Measurements from ENCODE around the gene GRID2.
"Not testable (repeated sequence)": the region's sequence is repeated elsewhere in the genome, so short reads cannot be mapped to it uniquely, and the experiment has no call there.

The GRID2 gene

DNA sequence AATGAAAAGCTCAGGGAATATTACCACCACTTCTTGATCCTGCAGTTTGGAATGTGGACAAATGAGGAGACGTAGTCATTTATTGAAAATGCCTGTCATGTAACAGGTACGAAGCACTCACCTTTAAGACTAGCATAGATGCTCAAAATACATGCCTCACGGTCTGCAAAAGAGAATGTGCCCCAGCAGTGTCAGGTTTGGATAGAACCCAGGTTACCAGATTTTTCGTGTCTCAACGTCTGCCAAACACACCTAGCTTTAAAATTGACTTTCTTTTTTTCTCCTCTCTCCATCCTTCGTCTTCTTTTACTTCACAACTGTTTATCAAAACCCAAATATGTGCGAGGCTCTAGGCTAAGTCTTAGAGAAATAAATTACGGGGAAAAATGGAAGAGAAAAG, 918.0 kb downstream of the GRID2 start:
- no peak for DNase-seq

DNA sequence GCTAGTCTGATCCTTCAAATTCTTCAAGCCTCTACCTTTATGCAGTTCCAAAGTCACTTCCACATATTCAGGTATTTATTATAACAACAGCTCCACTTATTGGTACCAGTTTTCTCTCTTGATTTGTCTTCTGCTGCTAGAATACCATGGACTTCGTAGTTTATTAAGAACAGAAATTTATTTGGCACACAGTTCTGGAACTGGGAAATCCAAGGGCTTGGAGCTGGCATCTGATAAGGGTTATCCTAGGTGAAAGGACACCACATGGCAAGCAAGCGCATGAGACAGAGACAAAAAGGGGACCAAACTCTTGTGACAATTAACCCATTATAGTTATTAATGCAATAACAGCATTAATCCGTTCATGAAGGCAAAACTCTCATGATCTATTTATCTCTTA, 924.3 kb downstream of the GRID2 start:
- DNase-seq: no peak

- DNase-seq: no peak
These were observed 929.1 kb downstream of the GRID2 start for GRCh38 chr4:93232883-93233282.

GRCh38 chr4:93237521-93237920, 933.8 kb downstream of the GRID2 start:
- DNase-seq: no peak

DNA sequence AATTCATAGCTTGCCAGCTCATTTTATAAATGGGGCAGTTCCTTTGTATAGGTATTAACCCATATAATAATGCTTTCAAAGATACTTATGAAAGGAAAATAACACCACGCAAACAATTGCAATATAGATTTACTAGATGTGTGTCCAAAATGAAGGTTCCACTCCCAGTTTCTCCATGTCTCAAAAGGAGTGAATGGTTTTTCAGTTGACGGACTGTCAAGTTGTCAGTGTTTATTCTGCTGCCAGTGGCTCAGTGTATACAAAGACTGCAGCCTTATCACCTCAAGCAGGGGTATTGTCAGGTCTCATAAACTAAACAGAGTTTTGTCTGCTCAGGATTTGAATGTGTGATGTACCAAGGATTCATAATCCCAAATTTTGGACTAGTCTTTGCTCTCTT, 939.5 kb downstream of the GRID2 start:
- no peak for DNase-seq

GRCh38 chr4:93261207-93261606, 957.4 kb downstream of the GRID2 start:
- DNase-seq: no peak

- DNase-seq: no peak
These were observed 959.4 kb downstream of the GRID2 start for GRCh38 chr4:93263166-93263565.

- no peak for DNase-seq
These were observed 964.0 kb downstream of the GRID2 start for GRCh38 chr4:93267747-93268146.

DNA sequence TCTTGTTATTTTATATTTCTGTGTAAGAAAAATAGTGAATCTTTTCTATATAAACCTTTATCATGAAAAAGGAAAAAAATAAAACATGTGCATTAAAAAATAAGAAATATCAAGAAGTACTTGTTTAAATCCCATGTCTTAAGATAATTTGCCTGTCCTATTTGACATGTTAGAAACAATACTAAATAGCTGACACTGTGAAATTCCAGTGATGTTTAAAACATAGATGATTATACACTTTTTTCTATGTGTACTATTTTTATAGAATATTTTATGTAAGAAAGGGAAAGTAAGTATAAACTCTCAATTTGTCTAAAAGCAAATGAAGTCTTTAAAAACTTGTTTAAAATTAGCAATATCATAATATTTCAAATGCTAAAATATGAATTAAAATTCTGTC, 981.6 kb downstream of the GRID2 start:
- DNase-seq: no peak

DNA sequence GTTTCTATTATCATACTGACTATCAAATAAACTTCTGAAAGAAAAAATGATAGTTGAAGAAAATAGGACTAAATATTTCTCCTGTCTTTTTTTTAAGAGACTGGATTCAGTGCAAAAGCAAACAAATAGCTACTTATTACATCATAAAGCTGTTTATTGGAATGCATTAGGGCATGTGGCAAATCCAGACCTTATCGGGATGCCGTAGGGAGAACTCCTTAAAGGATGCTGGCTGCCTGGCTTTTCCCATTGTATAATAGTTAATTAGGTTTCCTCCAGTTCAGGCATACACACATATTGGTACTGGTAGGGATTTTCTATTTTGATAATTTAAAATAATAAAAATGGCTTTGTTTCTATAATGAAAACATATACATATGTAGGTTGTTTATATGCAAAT, 985.5 kb downstream of the GRID2 start:
- DNase-seq: no peak

GRCh38 chr4:93289831-93290230, 986.1 kb downstream of the GRID2 start:
- no peak for DNase-seq

- DNase-seq: no peak
These were observed 995.4 kb downstream of the GRID2 start for GRCh38 chr4:93299118-93299517.

DNA sequence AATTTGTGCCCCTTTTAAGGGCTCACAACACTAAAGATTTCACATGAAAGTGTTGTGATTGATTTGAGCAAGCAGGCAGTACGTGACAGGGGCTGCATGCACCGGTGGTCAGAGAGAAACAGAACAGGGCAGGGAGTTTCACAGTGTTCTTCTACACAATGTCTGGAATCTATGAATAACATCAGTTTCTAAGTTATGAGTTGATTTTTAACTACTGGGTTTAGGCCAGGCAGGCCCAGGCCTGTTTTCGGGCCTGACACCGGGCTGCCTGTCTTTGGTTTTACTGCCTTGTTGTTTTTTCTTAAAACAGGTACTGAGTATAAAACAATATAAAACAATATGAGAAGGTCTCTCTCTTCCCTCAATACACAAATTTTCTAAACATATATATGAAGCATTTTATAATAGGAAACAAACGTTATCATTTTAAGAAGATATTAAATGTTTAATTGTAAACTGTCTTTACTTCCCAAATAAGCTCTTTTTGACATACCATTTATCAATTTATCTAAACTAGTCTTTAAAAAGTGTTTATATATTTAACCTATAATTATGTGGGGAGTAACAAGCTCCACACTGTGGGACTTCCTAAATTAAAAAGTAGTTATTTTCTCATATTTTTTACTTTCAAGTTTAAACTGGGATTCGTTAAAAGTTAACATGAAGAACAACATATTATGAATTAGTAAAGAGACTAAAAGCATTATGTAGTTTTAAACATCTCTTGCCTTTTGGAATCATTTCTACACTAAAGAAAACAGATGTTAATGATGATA, 997.2 kb downstream of the GRID2 start:
- not testable (repeated sequence) for DNase-seq

GRCh38 chr4:93302310-93302709, 998.5 kb downstream of the GRID2 start:
- DNase-seq: no peak

DNA sequence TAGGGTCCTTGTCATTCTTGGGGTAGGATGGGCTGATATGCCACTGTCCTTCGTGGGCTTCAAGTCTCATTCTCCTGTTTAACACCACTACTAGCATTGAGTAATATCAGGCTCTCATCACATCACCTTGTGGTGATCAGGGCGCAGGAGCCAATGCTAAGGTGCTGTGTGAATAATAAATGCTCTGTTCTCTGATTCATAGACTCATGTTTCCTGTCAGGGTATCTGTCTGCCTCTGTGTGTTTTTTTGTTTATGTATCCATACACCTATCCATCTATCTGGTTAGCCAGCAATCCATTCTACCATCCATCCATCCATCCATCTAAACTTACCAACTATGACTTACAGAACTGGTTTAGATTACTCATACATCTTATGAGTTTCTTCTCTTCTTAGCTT, 999.7 kb downstream of the GRID2 start:
- no peak for DNase-seq

GRCh38 chr4:93312299-93312698, 1008.5 kb downstream of the GRID2 start:
- no peak for DNase-seq

- DNase-seq: no peak
These were observed 1009.4 kb downstream of the GRID2 start for GRCh38 chr4:93313197-93313596.

- DNase-seq: no peak
These were observed 1013.3 kb downstream of the GRID2 start for GRCh38 chr4:93317057-93317456.

DNA sequence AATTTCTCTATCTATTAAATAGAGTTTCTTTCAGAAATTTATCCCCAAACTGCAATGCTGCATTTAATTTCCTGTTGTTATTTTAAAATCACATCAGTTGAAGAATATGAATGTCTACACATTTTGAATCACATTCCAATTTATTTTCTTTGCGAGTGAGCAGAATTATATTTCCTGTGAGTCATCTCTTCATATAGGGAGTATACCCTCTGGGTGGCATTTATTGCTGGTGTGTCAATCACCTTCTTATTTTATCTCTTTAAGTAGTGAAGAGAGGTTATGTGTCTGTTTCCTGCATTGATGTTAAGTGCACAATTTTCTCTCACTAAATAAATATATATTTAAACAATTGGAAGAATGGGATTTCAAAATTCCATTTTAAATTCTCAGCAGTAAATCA, 1013.8 kb downstream of the GRID2 start:
- DNase-seq: no peak

GRCh38 chr4:93319041-93319440, 1015.3 kb downstream of the GRID2 start:
- DNase-seq: no peak

- no peak for DNase-seq
These were observed 1016.6 kb downstream of the GRID2 start for GRCh38 chr4:93320356-93320755.

DNA sequence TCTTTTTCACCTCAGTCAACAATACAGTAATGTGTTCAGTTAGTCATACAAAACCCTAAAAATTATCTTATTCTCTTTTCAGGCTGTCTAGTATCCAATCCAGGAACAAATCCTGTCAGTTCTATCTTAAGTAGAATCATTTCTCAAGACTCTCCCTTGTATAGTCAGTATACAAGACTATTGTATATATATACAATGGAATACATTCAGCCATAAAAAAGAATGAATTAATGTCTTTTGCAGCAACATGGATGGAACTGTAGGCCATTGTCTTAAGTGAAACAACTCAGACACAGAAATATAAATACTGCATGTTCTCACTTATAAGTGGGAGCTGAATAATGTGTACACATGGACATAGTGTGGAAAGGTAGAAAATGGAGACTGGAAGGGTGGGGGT, 1023.6 kb downstream of the GRID2 start:
- no peak for DNase-seq

DNA sequence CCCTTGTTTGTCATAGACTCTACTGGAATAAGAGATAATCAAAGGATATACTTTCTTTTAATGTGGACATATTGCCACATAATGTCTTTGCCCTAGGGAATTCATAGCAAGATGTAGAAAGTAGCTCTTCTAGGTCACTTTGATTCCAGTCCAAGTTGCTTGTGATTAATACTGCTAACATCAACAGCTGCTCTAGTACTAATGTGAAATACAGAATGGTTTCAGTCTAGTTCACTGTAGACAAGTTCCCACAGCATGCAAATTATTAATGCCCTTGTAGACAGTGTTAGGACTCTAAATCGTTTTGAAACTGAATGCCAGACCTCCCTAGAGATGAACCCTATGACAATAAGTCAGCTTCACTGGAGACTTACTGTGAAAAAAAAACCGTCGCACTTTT, 1030.2 kb downstream of the GRID2 start:
- no peak for DNase-seq

DNA sequence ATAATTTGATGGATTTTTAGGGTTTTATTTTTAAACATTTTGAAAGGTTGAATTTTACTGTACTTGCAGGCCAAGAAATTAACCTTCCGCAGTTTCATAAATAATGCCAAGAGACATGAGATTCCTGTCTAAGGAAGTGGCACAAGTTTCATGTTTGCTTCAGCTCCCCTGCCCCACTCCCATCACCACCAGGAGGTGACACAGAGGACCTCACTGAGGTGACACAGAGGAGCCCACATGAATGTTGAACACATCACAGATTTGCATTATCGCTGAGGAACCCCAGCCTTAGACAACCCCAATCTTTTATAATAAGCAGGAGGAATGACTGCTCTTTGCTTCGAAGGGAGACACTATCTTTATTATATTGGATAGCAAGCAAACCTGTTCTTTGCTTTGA, 1033.4 kb downstream of the GRID2 start:
- no peak for DNase-seq

DNA sequence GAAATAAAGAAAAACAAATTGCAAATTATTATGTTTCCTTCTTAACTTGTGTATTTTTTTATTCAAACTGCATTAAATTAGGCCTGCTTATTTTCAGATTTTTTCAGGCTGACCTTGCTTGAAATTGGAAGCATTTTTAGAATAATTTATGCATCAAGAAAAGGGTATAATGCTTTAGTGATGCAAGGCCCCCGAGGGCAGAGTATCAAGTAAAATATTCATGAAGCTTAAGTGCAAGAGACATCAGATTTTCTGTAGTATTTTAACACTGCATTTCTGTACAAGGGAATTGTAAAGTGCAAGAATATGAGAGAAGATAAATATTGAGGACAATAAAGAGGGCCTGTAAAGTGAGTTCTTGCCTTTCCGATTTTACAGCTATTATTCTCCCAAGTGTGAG, 1039.0 kb downstream of the GRID2 start:
- no peak for DNase-seq

Data from activated CD4-positive, alpha-beta T cell treated with anti-CD3 and anti-CD28 coated beads, Interleukin-10, Interleukin-2, amounts not matched to agents 100 ng/mL and 50 ng/mL, durations not matched to agents 16 hours and 8 hours (primary cell).